Stimulated activated naive CD8-positive, alpha-beta T cell treated with anti-CD3 and anti-CD28 coated beads, Interleukin-15, amount 100 ng/mL, for 72 hours (primary cell): ENCODE results near the gene GCNT1.
A peak's percentile ranks its signal among the peaks of the same experiment; 100 is the strongest.

ENCODE experiments used
- ATAC-seq: fragments of 150-1000 bp; cut with Tn5 transposase; 2 replicates; pipeline ENCODE4 v1.10.0; 2021; ENCODE audit warnings: mild to moderate bottlenecking, moderate library complexity
- DNase-seq, 2 donors: peaks; one replicate each; pipeline ENCODE4 v3.0.0; 2021 to 2022
- H3K27ac Mint-ChIP-seq, 2 donors: one replicate each; pipeline ENCODE4 v1.8.0; 2022; ENCODE audit warnings: mild to moderate bottlenecking in 2 of 2, mixed read lengths in 2 of 2, moderate library complexity in 2 of 2
- H3K27me3 Mint-ChIP-seq: one replicate; pipeline ENCODE4 v1.8.0; 2022; ENCODE audit warnings: mixed read lengths
- H3K4me1 Mint-ChIP-seq: one replicate; pipeline ENCODE4 v1.8.0; 2022; ENCODE audit warnings: mild to moderate bottlenecking, mixed read lengths
- H3K4me3 Mint-ChIP-seq, 2 donors: one replicate each; pipeline ENCODE4 v1.8.0; 2022; ENCODE audit warnings: mild to moderate bottlenecking in 2 of 2, mixed read lengths in 2 of 2, moderate library complexity in 1 of 2
- H3K9me3 Mint-ChIP-seq, 2 donors: one replicate each; pipeline ENCODE4 v1.8.0; 2022; ENCODE audit warnings: mixed read lengths in 2 of 2

GCNT1 gene

GRCh38 chr9:76458903-76459693, at the start of gene GCNT1:
TSS of gene GCNT1 (plus strand) at chr9:76459182. CDS start at chr9:76502382, 43,200 bp downstream.
- Mint-ChIP-seq H3K9me3 (no peaks in the 10 kb centered on the region), H3K27me3 (no peaks in the 10 kb centered on the region), H3K4me1 (peaks cover 25% of the 10 kb centered on the region), H3K4me3 (peak within 1 kb of the TSS; percentile 87 to 89), H3K27ac (peak within 1 kb of the TSS; percentile 56 to 81)
- DNase-seq (peak; percentile 90 to 92), ATAC-seq (peak; percentile 96)

- H3K4me3 Mint-ChIP-seq = no peak overlapping the region
- H3K4me1 Mint-ChIP-seq = peaks cover 37% of the 10 kb centered on the region
- DNase-seq (no peak), ATAC-seq (no peak)
- H3K9me3 Mint-ChIP-seq = peaks cover 11 to 17% of the 10 kb centered on the region in 2 donors
- H3K27ac Mint-ChIP-seq = peak overlapping the region in 1 of 2 donors; percentile 24
- H3K27me3 Mint-ChIP-seq = peaks cover 6% of the 10 kb centered on the region
Measured at GRCh38 chr9:76412638-76413037, 46.3 kb upstream of the GCNT1 start.

- peaks cover 31% of the 10 kb centered on the region for H3K4me1 Mint-ChIP-seq
- ATAC-seq (no peak), DNase-seq (no peak)
- H3K9me3 Mint-ChIP-seq = peaks cover 11 to 17% of the 10 kb centered on the region in 2 donors
- peaks cover 6% of the 10 kb centered on the region for H3K27me3 Mint-ChIP-seq
- no peak overlapping the region for H3K27ac Mint-ChIP-seq
- H3K4me3 Mint-ChIP-seq = no peak overlapping the region
Measured at GRCh38 chr9:76413658-76414057, 45.3 kb upstream of the GCNT1 start.

DNA sequence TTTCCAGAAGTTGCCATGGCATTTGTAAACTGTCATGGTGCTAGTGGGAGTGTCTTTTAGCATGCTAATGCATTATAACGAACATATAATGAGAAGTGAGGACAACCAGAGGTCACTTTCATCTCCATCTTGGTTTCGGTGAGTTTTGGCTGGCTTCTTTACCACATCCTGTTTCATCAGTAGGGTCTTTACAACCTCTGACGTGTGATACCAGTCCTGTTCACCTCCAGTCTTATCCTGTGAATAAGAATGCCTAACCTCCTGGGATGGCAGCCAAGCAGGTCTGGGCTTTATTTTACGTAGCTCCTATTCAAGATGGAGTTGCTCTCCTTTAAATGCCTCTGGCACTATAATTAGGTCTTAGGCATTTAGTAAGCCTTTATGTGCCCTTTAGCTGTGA, 44.3 kb upstream of the GCNT1 start:
- peaks cover 6% of the 10 kb centered on the region for H3K27me3 Mint-ChIP-seq
- peak; percentile 56 for ATAC-seq
- no peak overlapping the region for H3K27ac Mint-ChIP-seq
- peaks cover 11 to 17% of the 10 kb centered on the region in 2 donors for H3K9me3 Mint-ChIP-seq
- H3K4me1 Mint-ChIP-seq = peaks cover 30% of the 10 kb centered on the region
- DNase-seq = no peak
- peak overlapping the region in 1 of 2 donors; percentile 10 for H3K4me3 Mint-ChIP-seq

- Mint-ChIP-seq H3K4me3 (peak overlapping the region in 1 of 2 donors; percentile 10), H3K27ac (no peak overlapping the region), H3K27me3 (peaks cover 6% of the 10 kb centered on the region), H3K9me3 (peaks cover 11 to 17% of the 10 kb centered on the region in 2 donors), H3K4me1 (peaks cover 30% of the 10 kb centered on the region)
- DNase-seq (no peak), ATAC-seq (no peak)
Measured at GRCh38 chr9:76415154-76415553, 43.8 kb upstream of the GCNT1 start.

DNA sequence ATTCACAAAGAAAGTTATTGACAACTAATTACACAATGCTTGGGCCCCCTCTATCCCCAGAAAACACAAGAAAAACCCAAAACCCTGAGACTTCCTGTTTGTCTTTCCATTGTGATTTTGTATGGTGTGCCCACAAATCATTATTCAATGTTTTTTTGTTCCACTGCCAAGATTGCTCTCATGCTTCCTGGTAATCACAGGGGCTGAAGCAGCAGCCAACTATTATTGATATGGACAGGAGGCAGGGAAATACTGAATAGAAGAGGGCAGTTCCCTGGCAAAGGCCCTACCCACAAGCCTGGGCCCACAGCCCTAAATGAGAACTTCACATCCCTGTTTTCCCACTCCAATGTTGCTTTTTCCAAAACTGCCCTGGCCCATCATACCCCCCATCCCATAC, 43.3 kb upstream of the GCNT1 start:
- Mint-ChIP-seq H3K27me3 (peaks cover 6% of the 10 kb centered on the region), H3K4me3 (no peak overlapping the region), H3K9me3 (peaks cover 11 to 17% of the 10 kb centered on the region in 2 donors), H3K4me1 (peaks cover 30% of the 10 kb centered on the region), H3K27ac (peak overlapping the region in 1 of 2 donors; percentile 26)
- no peak for ATAC-seq
- no peak for DNase-seq

- DNase-seq (no peak), ATAC-seq (no peak)
- no peak overlapping the region for H3K27ac Mint-ChIP-seq
- peaks cover 11 to 17% of the 10 kb centered on the region in 2 donors for H3K9me3 Mint-ChIP-seq
- no peak overlapping the region for H3K4me3 Mint-ChIP-seq
- H3K4me1 Mint-ChIP-seq = peaks cover 30% of the 10 kb centered on the region
- peaks cover 6% of the 10 kb centered on the region for H3K27me3 Mint-ChIP-seq
Measured at GRCh38 chr9:76417394-76417793, 41.6 kb upstream of the GCNT1 start.

DNA sequence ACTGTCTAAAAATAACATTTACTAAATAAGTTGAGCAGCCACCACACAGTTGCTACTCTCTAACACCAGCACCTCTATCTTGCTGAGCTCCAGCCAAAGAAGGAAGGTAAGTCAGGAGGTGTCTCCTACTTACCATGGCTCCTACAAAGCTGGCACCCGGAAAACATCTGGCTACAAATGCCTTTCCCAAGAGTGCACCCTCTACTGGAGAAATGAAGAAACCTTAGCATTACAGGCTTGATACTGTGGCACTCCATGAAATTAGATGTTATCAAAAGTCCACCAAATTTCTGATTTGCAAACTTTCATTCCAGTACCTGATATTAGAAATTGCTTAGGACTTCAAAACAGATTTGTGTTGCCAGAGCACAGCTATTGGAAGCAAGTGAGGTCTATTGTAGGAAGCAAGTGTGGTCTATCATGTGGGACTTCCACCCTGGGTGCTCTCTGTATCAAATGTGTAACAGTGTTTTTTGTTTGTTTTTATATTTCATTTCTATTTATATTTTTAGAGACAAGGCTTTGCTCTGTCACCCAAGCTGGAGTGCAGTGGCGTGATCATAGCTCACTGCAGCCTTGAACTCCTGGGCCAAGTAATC, 39.1 kb upstream of the GCNT1 start:
- DNase-seq = no peak
- peaks cover 6% of the 10 kb centered on the region for H3K27me3 Mint-ChIP-seq
- H3K27ac Mint-ChIP-seq = no peak overlapping the region
- peaks cover 39% of the 10 kb centered on the region for H3K4me1 Mint-ChIP-seq
- H3K4me3 Mint-ChIP-seq = no peak overlapping the region
- ATAC-seq = no peak
- H3K9me3 Mint-ChIP-seq = peaks cover 0 to 1% of the 10 kb centered on the region in 2 donors

- Mint-ChIP-seq H3K27ac (peak overlapping the region in 1 of 2 donors; percentile 44), H3K27me3 (no peaks in the 10 kb centered on the region), H3K9me3 (no peaks in the 10 kb centered on the region), H3K4me3 (peak overlapping the region in 1 of 2 donors; percentile 37), H3K4me1 (peaks cover 20% of the 10 kb centered on the region)
- DNase-seq (no peak), ATAC-seq (peak; percentile 44)
Measured at GRCh38 chr9:76423216-76424177, 35.5 kb upstream of the GCNT1 start.

DNA sequence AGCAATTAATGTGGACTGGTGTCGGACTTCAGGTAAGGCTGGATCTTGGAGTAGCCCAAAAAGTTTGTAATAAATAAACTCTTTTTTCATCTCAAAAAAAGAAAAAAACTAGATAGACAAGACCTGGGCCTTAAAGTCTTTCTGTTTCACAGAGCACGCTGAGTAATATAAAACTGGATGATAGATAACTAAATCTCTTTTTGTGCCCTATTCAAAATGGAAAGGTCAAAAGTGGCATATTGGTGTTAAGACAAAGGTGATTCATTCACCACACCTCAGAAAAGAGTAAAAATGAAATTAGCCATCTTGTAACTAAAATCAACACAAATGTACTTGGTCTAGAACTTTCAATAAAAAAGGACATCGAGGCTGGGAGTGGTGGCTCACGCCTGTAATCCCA, 34.5 kb upstream of the GCNT1 start:
- Mint-ChIP-seq H3K27ac (peak overlapping the region in 1 of 2 donors; percentile 26), H3K27me3 (no peaks in the 10 kb centered on the region), H3K9me3 (no peaks in the 10 kb centered on the region), H3K4me1 (peaks cover 20% of the 10 kb centered on the region), H3K4me3 (peak overlapping the region in 1 of 2 donors; percentile 37)
- DNase-seq = no peak
- ATAC-seq = peak; percentile 93

- ATAC-seq = no peak
Measured at GRCh38 chr9:76425677-76426453, 33.1 kb upstream of the GCNT1 start.

DNA sequence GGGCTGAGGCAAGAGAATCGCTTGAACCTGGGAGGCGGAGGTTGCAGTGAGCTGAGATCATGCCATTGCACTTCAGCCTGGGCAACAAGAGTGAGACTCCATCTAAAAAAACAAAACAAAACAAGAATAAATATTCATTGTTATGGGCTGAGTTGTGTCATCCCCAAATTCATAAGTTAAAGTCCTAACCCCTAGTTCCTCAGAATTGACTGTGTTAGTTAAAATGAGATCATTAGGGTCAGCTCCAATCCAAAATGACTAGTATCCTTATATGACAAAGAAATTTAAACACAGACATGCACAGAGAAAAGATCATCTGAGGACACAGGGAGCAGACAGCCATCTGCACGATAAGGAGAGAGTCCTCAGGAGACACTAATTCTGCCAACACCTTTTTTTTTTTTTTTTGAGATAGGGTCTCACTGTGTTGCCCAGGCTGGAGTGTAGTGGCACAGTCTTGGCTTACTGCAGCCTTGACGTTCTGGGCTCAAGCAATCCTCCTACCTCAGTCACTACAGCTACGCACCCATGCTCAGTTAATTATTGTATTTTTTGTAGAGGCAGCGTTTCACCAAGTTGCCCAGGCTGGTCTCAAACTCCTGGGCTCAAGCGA, 32.1 kb upstream of the GCNT1 start:
- DNase-seq = no peak
- Mint-ChIP-seq H3K9me3 (no peaks in the 10 kb centered on the region), H3K27me3 (no peaks in the 10 kb centered on the region), H3K4me1 (peaks cover 20% of the 10 kb centered on the region), H3K4me3 (no peak overlapping the region), H3K27ac (no peak overlapping the region)
- peak; percentile 58 for ATAC-seq

More at GRCh38 chr9:76425677-76426453, 33.1 kb upstream of the GCNT1 start:
- DNase-seq = no peak
- no peaks in the 10 kb centered on the region for H3K27me3 Mint-ChIP-seq
- no peak overlapping the region for H3K27ac Mint-ChIP-seq
- no peaks in the 10 kb centered on the region for H3K9me3 Mint-ChIP-seq
- H3K4me1 Mint-ChIP-seq = peaks cover 20% of the 10 kb centered on the region
- no peak overlapping the region for H3K4me3 Mint-ChIP-seq

DNA sequence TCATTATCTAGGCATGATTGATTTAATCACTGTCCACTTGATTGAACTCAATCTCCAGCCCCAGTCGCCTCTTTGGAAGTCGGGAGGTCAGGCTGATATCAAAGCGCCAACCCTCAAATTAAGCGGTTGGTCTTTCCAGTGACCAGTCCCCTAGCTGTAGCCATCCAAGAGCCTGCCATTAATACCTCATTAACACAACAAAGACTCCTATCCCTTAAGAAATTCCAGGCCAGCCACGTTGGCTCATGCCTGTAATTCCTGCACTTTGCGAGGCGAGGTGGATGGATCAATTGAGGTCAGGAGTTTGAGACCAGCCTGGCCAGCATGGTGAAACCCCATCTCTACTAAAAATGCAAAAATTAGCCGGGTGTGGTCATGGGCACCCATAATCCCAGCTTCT, 27.4 kb upstream of the GCNT1 start:
- no peak overlapping the region for H3K27ac Mint-ChIP-seq
- no peak overlapping the region for H3K4me3 Mint-ChIP-seq
- DNase-seq (no peak), ATAC-seq (no peak)
- H3K27me3 Mint-ChIP-seq = peaks cover 21% of the 10 kb centered on the region
- peaks cover 7% of the 10 kb centered on the region for H3K4me1 Mint-ChIP-seq
- H3K9me3 Mint-ChIP-seq = no peaks in the 10 kb centered on the region

DNA sequence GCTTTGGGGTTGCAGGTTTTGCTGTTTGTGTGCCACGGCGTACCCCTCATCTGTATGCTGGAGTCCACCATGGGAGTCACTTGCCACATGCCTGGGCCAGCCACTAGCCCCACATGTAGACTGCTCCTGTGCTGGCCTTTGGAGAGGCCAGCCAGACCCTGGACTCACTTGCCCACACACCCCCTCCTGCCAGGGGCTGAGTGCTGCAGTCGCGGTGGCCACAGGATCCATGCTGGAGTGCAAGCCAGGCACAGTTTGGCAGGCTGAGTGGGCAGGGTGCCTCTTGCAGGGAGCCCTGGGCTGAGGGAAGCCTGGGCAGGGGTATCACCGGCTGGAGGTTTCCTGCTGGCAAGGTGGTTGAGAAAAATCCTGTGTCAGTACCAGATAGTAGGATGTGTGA, 25.6 kb upstream of the GCNT1 start:
- no peak overlapping the region for H3K27ac Mint-ChIP-seq
- H3K4me1 Mint-ChIP-seq = peaks cover 18% of the 10 kb centered on the region
- H3K27me3 Mint-ChIP-seq = peaks cover 21% of the 10 kb centered on the region
- DNase-seq = no peak
- H3K9me3 Mint-ChIP-seq = no peaks in the 10 kb centered on the region
- peak; percentile 54 for ATAC-seq
- H3K4me3 Mint-ChIP-seq = no peak overlapping the region
